Heart right ventricle (tissue), 16 donors: ENCODE measurements around the gene ARPIN. TPM values are rescaled to one million over a fixed set of nuclear protein-coding genes. Genes with fewer than 3 reads are reported as not detected.
"Not testable (repeated sequence)": the region's sequence is repeated elsewhere in the genome, so short reads cannot be mapped to it uniquely, and the experiment has no call there.

Experiments used
- ATAC-seq, 8 donors: fragments of 200-7000 bp; cut with Tn5 transposase; one replicate each; pipeline ENCODE4 v1.9.1; 2020; ENCODE audit warnings: mild to moderate bottlenecking in 8 of 8, moderate library complexity in 8 of 8, moderate number of reproducible peaks in 1 of 8
- DNase-seq, 2 donors: peaks; one replicate each; pipeline ENCODE4 v3.0.0-alpha.2; 2020
- H3K27ac ChIP-seq, 10 donors: fragments of 200-600 bp; sonication (generic) in 2 of 10; one replicate each; pipeline versions ENCODE4 v1.5.0 to v1.8.0; 2020 to 2022; ENCODE audit warnings: mild to moderate bottlenecking in 3 of 10
- H3K27me3 ChIP-seq, 7 donors: fragments of 200-600 bp; one replicate each; pipeline ENCODE4 v1.8.0; 2021 to 2022; ENCODE audit warnings: mild to moderate bottlenecking in 2 of 7
- H3K36me3 ChIP-seq, 9 donors: fragments of 200-600 bp; sonication (generic) in 1 of 9; one replicate each; pipeline versions ENCODE4 v1.5.0 to v1.8.0; 2020 to 2022; ENCODE audit warnings: mild to moderate bottlenecking in 2 of 9
- H3K4me1 ChIP-seq, 9 donors: fragments of 200-600 bp; sonication (generic) in 1 of 9; one replicate each; pipeline versions ENCODE4 v1.5.0 to v1.8.0; 2020 to 2022; ENCODE audit warnings: mild to moderate bottlenecking in 4 of 9
- H3K4me3 ChIP-seq, 10 donors: fragments of 200-600 bp; sonication (generic) in 2 of 10; one replicate each; pipeline versions ENCODE4 v1.5.0 to v1.8.0; 2020 to 2022; ENCODE audit warnings: mild to moderate bottlenecking in 7 of 10, moderate library complexity in 2 of 10
- H3K9me3 ChIP-seq, 11 donors: fragments of 200-600 bp in 10 of 11; sonication (generic) in 2 of 11; one replicate each; pipeline versions ENCODE4 v1.5.0 to v1.8.0; 2013 to 2022; ENCODE audit warnings: mild to moderate bottlenecking in 2 of 11, control low read depth in 1 of 11, moderate library complexity in 1 of 11
- WGBS, 2 donors: extraction: QIAGEN DNeasy Blood & Tissue Kit; methylation state at CpG; one replicate each; pipeline ENCODE4 v1.1.7; 2013; ENCODE audit warnings: inconsistent platforms in 1 of 2; 5-methylcytosine and 5-hydroxymethylcytosine counted together
- intact Hi-C, 10 donors: fragments of 100-400 bp; cut with DNase I; formaldehyde crosslinking; loops; one replicate each; pipeline versions ENCODE4 v1.11.1 to v1.14.2; 2022
- polyA plus RNA-seq, 2 donors: library from polyadenylated mRNA; stranded (reverse); fragments of 200-250 nt; gene quantifications; one replicate each; pipeline ENCODE4 v1.2.3, GENCODE V29; 2013
- total RNA-seq, 10 donors: library from RNA; stranded (reverse); fragmentation: NEBNext Ultra II Directional in 3 of 10; extraction: Animal tissue kit (Norgen Biotek cat#: 25700) in 3 of 10; gene quantifications; one replicate each; pipeline versions ENCODE4 v1.2.1 to v1.2.4, GENCODE V29; 2021 to 2023
- TF ChIP-seq, protein P1 (sequence below), 9 donors: fragments of 200-600 bp; sonication (generic) in 2 of 9; IDR thresholded peaks; one replicate each; pipeline versions ENCODE4 v1.5.0 to v1.8.0; 2021 to 2022; ENCODE audit warnings: antibody characterized with exemption in 9 of 9, mild to moderate bottlenecking in 5 of 9, moderate library complexity in 1 of 9
- donor health status: Arrhythmogenic right ventricular cardiomyopathy.
- donor health status: ischemic (EF 13 %, LVEDD 7.1; RV severe dilation, severe dysfunction).
- donor health status: healthy with polysubstance abuse.
- donor health status: DM: no; HTN: yes; CAD: no.
- donor health status: DM: no; HTN: no; CAD: no.
- donor health status: ischemic (EF 25% LVEDD 6.9; RV normal size, moderate dysfunction).
- donor health status: ischemic (EF 25% LVEDD 5.7; RV mildly dilated, moderate dysfunction).
- donor health status: healthy.
- donor health status: DM: yes; HTN: yes; CAD: no.
- donor health status: Ischemic cardiomyopathy.
- donor health status: ischemic (EF 35%, LVEDD 5.7; RV mildly dilated, moderate dysfunction).
- donor health status: nonischemic (EF 11% LVEDD 7.7; RV severe dilation, severe dysfunction).
- donor health status: DM: yes; HTN: yes; CAD: no.
- donor health status: PGD.
- donor health status: ischemic (EF 29% LVEDD 5.4; RV normal size, mild dysfunction).
- donor health status: nonischemic (EF 23%, LVEDD 6.1; RV moderate dilation, normal function).

Gene ARPIN
- total and polyA plus RNA-seq, 12 donors, result 4.6 to 12.8 (median 11.0) TPM

DNA sequence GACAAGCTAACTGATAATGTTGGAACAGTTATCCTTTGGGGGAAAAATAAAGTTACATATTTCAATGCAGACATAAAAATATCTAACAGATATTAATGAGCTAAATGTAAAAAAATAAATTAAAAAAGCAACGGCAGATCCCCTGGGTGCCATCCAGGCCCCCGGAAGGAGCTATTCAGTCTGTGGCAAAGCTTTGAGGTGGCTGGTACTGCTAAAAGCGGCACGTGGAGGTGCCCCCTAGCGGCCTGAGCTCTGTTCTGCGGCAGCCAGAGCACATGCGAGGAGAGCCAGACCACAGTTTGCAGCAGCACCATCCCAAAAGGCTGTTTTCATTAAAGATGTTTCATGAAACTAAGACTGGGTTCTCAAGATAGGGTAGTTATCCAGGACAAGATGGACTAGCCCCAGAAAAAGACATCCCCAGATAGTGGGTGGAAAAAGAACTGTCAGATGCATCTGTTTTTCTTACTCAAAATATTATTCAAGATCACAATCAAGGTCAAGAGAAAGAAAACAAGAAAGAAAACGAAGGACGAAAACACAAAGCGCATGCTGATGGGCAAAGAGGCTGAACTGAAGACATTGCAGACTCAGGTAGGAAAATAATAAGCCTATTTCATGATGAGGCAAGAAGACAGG is 37.7 kb downstream of the ARPIN start:
- no peaks in the 10 kb centered on the region for H3K9me3 ChIP-seq
- 29 to 31% methylated on average over 10 of the region's 10 CpGs for WGBS, 2 donors
- H3K4me1 ChIP-seq, result peaks cover 0 to 34% (median 5%) of the 10 kb centered on the region in 9 donors
- no peak overlapping the region for H3K4me3 ChIP-seq
- ATAC-seq (peak; percentile 82 to 94 (median 92)), DNase-seq (peak; percentile 75 to 84)
- peak overlapping the region in 1 of 10 donors; percentile 72 for H3K27ac ChIP-seq
- intact Hi-C loops, result loop anchor here in 9 of 10 donors (1.0 to 5.0 kb wide), 5 partner anchors 113 to 133 kb away; no protein-coding TSS in a partner anchor
- TF ChIP-seq, protein P1, sequence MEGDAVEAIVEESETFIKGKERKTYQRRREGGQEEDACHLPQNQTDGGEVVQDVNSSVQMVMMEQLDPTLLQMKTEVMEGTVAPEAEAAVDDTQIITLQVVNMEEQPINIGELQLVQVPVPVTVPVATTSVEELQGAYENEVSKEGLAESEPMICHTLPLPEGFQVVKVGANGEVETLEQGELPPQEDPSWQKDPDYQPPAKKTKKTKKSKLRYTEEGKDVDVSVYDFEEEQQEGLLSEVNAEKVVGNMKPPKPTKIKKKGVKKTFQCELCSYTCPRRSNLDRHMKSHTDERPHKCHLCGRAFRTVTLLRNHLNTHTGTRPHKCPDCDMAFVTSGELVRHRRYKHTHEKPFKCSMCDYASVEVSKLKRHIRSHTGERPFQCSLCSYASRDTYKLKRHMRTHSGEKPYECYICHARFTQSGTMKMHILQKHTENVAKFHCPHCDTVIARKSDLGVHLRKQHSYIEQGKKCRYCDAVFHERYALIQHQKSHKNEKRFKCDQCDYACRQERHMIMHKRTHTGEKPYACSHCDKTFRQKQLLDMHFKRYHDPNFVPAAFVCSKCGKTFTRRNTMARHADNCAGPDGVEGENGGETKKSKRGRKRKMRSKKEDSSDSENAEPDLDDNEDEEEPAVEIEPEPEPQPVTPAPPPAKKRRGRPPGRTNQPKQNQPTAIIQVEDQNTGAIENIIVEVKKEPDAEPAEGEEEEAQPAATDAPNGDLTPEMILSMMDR (IDR thresholded peaks at IDR 0.05), result peak; percentile 82 to 98 (median 94)
- no peaks in the 10 kb centered on the region for H3K27me3 ChIP-seq
- peaks cover 0 to 91% (median 34%) of the 10 kb centered on the region in 9 donors for H3K36me3 ChIP-seq

DNA sequence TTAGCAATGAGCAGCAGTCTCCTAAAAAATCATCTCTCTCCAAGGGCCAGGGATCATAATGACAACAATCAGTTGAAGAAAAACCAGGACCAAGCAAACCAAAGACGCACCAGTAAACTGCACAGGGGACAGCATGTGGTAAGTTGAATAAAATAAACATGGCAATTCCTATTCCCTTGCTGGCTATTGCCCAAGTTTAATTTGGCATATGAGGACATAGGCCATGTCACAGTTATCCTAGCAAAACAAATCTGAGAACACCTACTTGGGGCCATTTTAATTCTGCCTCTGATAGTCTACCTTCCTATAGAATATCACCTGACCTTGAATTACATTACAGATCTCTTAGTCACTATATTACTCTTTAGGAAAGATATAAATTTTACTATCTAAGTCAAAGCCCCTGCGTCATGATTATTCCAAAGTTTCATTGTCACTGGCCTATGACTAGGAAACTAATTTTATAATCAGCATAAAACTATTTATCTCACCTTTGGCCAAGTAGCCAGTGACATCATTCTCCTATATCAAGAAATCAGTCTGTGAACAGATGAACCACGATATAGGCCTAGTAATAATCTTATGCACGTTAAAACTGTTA is 42.0 kb downstream of the ARPIN start:
- TF ChIP-seq, protein P1 (IDR thresholded peaks at IDR 0.05), result no peak
- no peak for ATAC-seq
- H3K9me3 ChIP-seq, result no peaks in the 10 kb centered on the region
- 94 to 95% methylated on average over 4 of the region's 4 CpGs for WGBS, 2 donors
- H3K4me1 ChIP-seq, result peaks cover 0 to 24% (median 5%) of the 10 kb centered on the region in 9 donors
- DNase-seq, result no peak
- H3K27ac ChIP-seq, result no peak overlapping the region
- H3K27me3 ChIP-seq, result no peaks in the 10 kb centered on the region
- H3K4me3 ChIP-seq, result no peak overlapping the region
- intact Hi-C loops, result loop anchor here in 2 of 10 donors (5.0 kb wide), 2 partner anchors 108 to 128 kb away; no protein-coding TSS in a partner anchor
- H3K36me3 ChIP-seq, result peaks cover 0 to 63% (median 19%) of the 10 kb centered on the region in 9 donors

GRCh38 chr15:89870006-89870405 is 42.7 kb downstream of the ARPIN start:
- ATAC-seq (no peak), DNase-seq (no peak)
- peaks cover 0 to 16% (median 5%) of the 10 kb centered on the region in 9 donors for H3K4me1 ChIP-seq
- TF ChIP-seq, protein P1 (IDR thresholded peaks at IDR 0.05), result no peak
- H3K4me3 ChIP-seq, result no peak overlapping the region
- H3K36me3 ChIP-seq, result peaks cover 0 to 64% (median 17%) of the 10 kb centered on the region in 9 donors
- no peaks in the 10 kb centered on the region for H3K9me3 ChIP-seq
- WGBS, 2 donors, result 95 to 98% methylated on average over 5 of the region's 5 CpGs
- no peaks in the 10 kb centered on the region for H3K27me3 ChIP-seq
- intact Hi-C loops, result loop anchor here in 2 of 10 donors (5.0 kb wide), 2 partner anchors 108 to 128 kb away; no protein-coding TSS in a partner anchor
- H3K27ac ChIP-seq, result peak overlapping the region in 1 of 10 donors; percentile 34

GRCh38 chr15:89869490-89869889 is 43.3 kb downstream of the ARPIN start:
- H3K4me3 ChIP-seq, H3K27me3 ChIP-seq, H3K9me3 ChIP-seq, DNase-seq, ATAC-seq, intact Hi-C loops: not testable (repeated sequence)
- peak overlapping the region in 1 of 10 donors; percentile 34 for H3K27ac ChIP-seq
- peaks cover 0 to 69% (median 17%) of the 10 kb centered on the region in 9 donors for H3K36me3 ChIP-seq
- peaks cover 0 to 11% (median 0%) of the 10 kb centered on the region in 9 donors for H3K4me1 ChIP-seq
- WGBS, 2 donors, result 95 to 97% methylated on average over 9 of the region's 9 CpGs
